Glutamatergic neuron (in vitro differentiated cells): ENCODE measurements around the gene EGLN1. TPM values are rescaled to one million over a fixed set of nuclear protein-coding genes. Genes with fewer than 3 reads are reported as not detected.

Experiments
- DNase-seq: peaks from one replicate; pipeline ENCODE4 v3.0.0; 2022
- H3K27ac Mint-ChIP-seq: one replicate; pipeline ENCODE4 v1.8.0; 2020; ENCODE audit warnings: mild to moderate bottlenecking, mixed read lengths, inconsistent platforms; ENCODE audit not compliant: unreplicated experiment
- H3K27me3 Mint-ChIP-seq: one replicate; pipeline ENCODE4 v1.8.0; 2020; ENCODE audit warnings: mild to moderate bottlenecking, moderate library complexity, mixed read lengths, inconsistent platforms; ENCODE audit not compliant: unreplicated experiment
- H3K36me3 Mint-ChIP-seq: one replicate; pipeline ENCODE4 v1.8.0; 2020; ENCODE audit warnings: mild to moderate bottlenecking, mixed read lengths, inconsistent platforms; ENCODE audit not compliant: unreplicated experiment
- H3K4me1 Mint-ChIP-seq: one replicate; pipeline ENCODE4 v1.8.0; 2020; ENCODE audit warnings: mild to moderate bottlenecking, low read depth, mixed read lengths, inconsistent platforms; ENCODE audit not compliant: unreplicated experiment
- H3K4me3 Mint-ChIP-seq: one replicate; pipeline ENCODE4 v1.8.0; 2020; ENCODE audit warnings: mild to moderate bottlenecking, mixed read lengths, inconsistent platforms; ENCODE audit not compliant: unreplicated experiment
- H3K9me3 Mint-ChIP-seq: one replicate; pipeline ENCODE4 v1.8.0; 2020; ENCODE audit warnings: mild to moderate bottlenecking, moderate library complexity, mixed read lengths, inconsistent platforms; ENCODE audit not compliant: unreplicated experiment
- CTCF ChIP-seq: fragments of 200-600 bp; sonication (generic); IDR thresholded peaks from one replicate; pipeline ENCODE4 v1.5.0; 2021; ENCODE audit not compliant: partially characterized antibody, unreplicated experiment
- total RNA-seq: library from RNA; stranded (reverse); fragmentation: NEBNext Ultra II Directional; extraction: Animal tissue kit (Norgen Biotek cat#: 25700); gene quantifications from one replicate; pipeline ENCODE4 v1.2.1, GENCODE V29; 2021; ENCODE audit not compliant: unreplicated experiment

The EGLN1 gene
- total RNA-seq, 1 donor from 2014 or later = 12.3 TPM

GRCh38 chr1:231407547-231408396 is 14.3 kb downstream of the EGLN1 start:
- Mint-ChIP-seq H3K27ac (no peak overlapping the region), H3K4me1 (peaks cover 2% of the 10 kb centered on the region), H3K27me3 (peaks cover 2% of the 10 kb centered on the region), H3K4me3 (no peak overlapping the region), H3K36me3 (no peaks in the 10 kb centered on the region), H3K9me3 (no peaks in the 10 kb centered on the region)
- TF ChIP-seq CTCF = no peak
- no peak for DNase-seq

GRCh38 chr1:231407049-231407448 is 15.0 kb downstream of the EGLN1 start:
- Mint-ChIP-seq H3K9me3 (no peaks in the 10 kb centered on the region), H3K27me3 (peaks cover 2% of the 10 kb centered on the region), H3K36me3 (no peaks in the 10 kb centered on the region), H3K4me1 (peaks cover 2% of the 10 kb centered on the region), H3K27ac (no peak overlapping the region), H3K4me3 (no peak overlapping the region)
- no peak for TF ChIP-seq CTCF
- no peak for DNase-seq

GRCh38 chr1:231404318-231404717 is 17.8 kb downstream of the EGLN1 start:
- H3K27me3 Mint-ChIP-seq = no peaks in the 10 kb centered on the region
- H3K9me3 Mint-ChIP-seq = no peaks in the 10 kb centered on the region
- no peak for TF ChIP-seq CTCF

GRCh38 chr1:231401478-231401877 is 20.6 kb downstream of the EGLN1 start:
- H3K9me3 Mint-ChIP-seq = no peaks in the 10 kb centered on the region
- H3K27me3 Mint-ChIP-seq = no peaks in the 10 kb centered on the region
- no peak for DNase-seq
- H3K27ac Mint-ChIP-seq = no peak overlapping the region
- H3K36me3 Mint-ChIP-seq = no peaks in the 10 kb centered on the region
- no peak overlapping the region for H3K4me3 Mint-ChIP-seq
- no peak for TF ChIP-seq CTCF
- no peaks in the 10 kb centered on the region for H3K4me1 Mint-ChIP-seq

More at GRCh38 chr1:231404318-231404717, 17.8 kb downstream of the EGLN1 start:
- H3K27ac Mint-ChIP-seq = no peak overlapping the region
- no peaks in the 10 kb centered on the region for H3K36me3 Mint-ChIP-seq
- no peaks in the 10 kb centered on the region for H3K4me1 Mint-ChIP-seq
- H3K4me3 Mint-ChIP-seq = no peak overlapping the region
- no peak for DNase-seq
